IPS-18c (cell line): ENCODE results near the gene LAMP2.

Experiments used
- H3K4me3 ChIP-seq: 2 replicates; pipeline ENCODE4 v1.7.0; 2013; ENCODE audit warnings: low read depth, mild to moderate bottlenecking, low read length, moderate library complexity; ENCODE audit not compliant: insufficient read depth
- H3K9me3 ChIP-seq: one replicate; pipeline ENCODE4 v1.6.1; 2013; ENCODE audit warnings: mild to moderate bottlenecking, low read length, moderate library complexity; ENCODE audit not compliant: control insufficient read depth, insufficient read depth

LAMP2 gene

GRCh38 chrX:120464411-120464810 is 4.7 kb downstream of the LAMP2 start:
- no peak overlapping the region for H3K4me3 ChIP-seq
- H3K9me3 ChIP-seq, result no peaks in the 10 kb centered on the region

GRCh38 chrX:120463241-120463640 is 5.9 kb downstream of the LAMP2 start:
- no peaks in the 10 kb centered on the region for H3K9me3 ChIP-seq
- no peak overlapping the region for H3K4me3 ChIP-seq

GRCh38 chrX:120462370-120462769 is 6.7 kb downstream of the LAMP2 start:
- H3K4me3 ChIP-seq, result no peak overlapping the region
- H3K9me3 ChIP-seq, result no peaks in the 10 kb centered on the region

GRCh38 chrX:120459309-120459708 is 9.8 kb downstream of the LAMP2 start:
- no peak overlapping the region for H3K4me3 ChIP-seq
- no peaks in the 10 kb centered on the region for H3K9me3 ChIP-seq

- H3K4me3 ChIP-seq, result no peak overlapping the region
- no peaks in the 10 kb centered on the region for H3K9me3 ChIP-seq
Measured at GRCh38 chrX:120457766-120458180, 11.3 kb downstream of the LAMP2 start.

GRCh38 chrX:120456973-120457372 is 12.1 kb downstream of the LAMP2 start:
- no peak overlapping the region for H3K4me3 ChIP-seq
- H3K9me3 ChIP-seq, result no peaks in the 10 kb centered on the region

GRCh38 chrX:120453985-120454384 is 15.1 kb downstream of the LAMP2 start:
- Histone ChIP-seq H3K4me3 (no peak overlapping the region), H3K9me3 (peaks cover 2% of the 10 kb centered on the region)

- H3K9me3 ChIP-seq, result peaks cover 2% of the 10 kb centered on the region
Measured at GRCh38 chrX:120452131-120452530, 17.0 kb downstream of the LAMP2 start.

GRCh38 chrX:120450163-120450562 is 18.9 kb downstream of the LAMP2 start:
- Histone ChIP-seq H3K9me3 (peaks cover 2% of the 10 kb centered on the region), H3K4me3 (no peak overlapping the region)

More at GRCh38 chrX:120452131-120452530, 17.0 kb downstream of the LAMP2 start:
- no peak overlapping the region for H3K4me3 ChIP-seq

- Histone ChIP-seq H3K9me3 (peaks cover 2% of the 10 kb centered on the region), H3K4me3 (no peak overlapping the region)
Measured at GRCh38 chrX:120446498-120446897, 22.6 kb downstream of the LAMP2 start.

- peaks cover 2% of the 10 kb centered on the region for H3K9me3 ChIP-seq
Measured at GRCh38 chrX:120439921-120440320, 29.2 kb downstream of the LAMP2 start.

GRCh38 chrX:120429776-120430540 is 39.1 kb downstream of the LAMP2 start:
- no peaks in the 10 kb centered on the region for H3K9me3 ChIP-seq
- H3K4me3 ChIP-seq, result no peak overlapping the region

More at GRCh38 chrX:120439921-120440320, 29.2 kb downstream of the LAMP2 start:
- H3K4me3 ChIP-seq, result no peak overlapping the region

- Histone ChIP-seq H3K9me3 (peaks cover 2% of the 10 kb centered on the region), H3K4me3 (no peak overlapping the region)
Measured at GRCh38 chrX:120428309-120428708, 40.8 kb downstream of the LAMP2 start.

- H3K9me3 ChIP-seq, result peaks cover 2% of the 10 kb centered on the region
- no peak overlapping the region for H3K4me3 ChIP-seq
Measured at GRCh38 chrX:120426599-120426998, 42.5 kb downstream of the LAMP2 start.

GRCh38 chrX:120419463-120419862 is 49.6 kb downstream of the LAMP2 start:
- Histone ChIP-seq H3K9me3 (peaks cover 2% of the 10 kb centered on the region), H3K4me3 (no peak overlapping the region)

- H3K4me3 ChIP-seq, result no peak overlapping the region
Measured at GRCh38 chrX:120408168-120408567, 60.9 kb downstream of the LAMP2 start.

GRCh38 chrX:120406638-120407037 is 62.5 kb downstream of the LAMP2 start:
- H3K4me3 ChIP-seq, result no peak overlapping the region
- H3K9me3 ChIP-seq, result peaks cover 4% of the 10 kb centered on the region

More at GRCh38 chrX:120408168-120408567, 60.9 kb downstream of the LAMP2 start:
- peaks cover 4% of the 10 kb centered on the region for H3K9me3 ChIP-seq

GRCh38 chrX:120402369-120402768 is 66.7 kb downstream of the LAMP2 start:
- Histone ChIP-seq H3K9me3 (peaks cover 9% of the 10 kb centered on the region), H3K4me3 (no peak overlapping the region)

- Histone ChIP-seq H3K4me3 (no peak overlapping the region), H3K9me3 (peaks cover 9% of the 10 kb centered on the region)
Measured at GRCh38 chrX:120401301-120401700, 67.8 kb downstream of the LAMP2 start.
